ENCODE results near the gene SMYD3.
A peak's percentile ranks its signal among the peaks of the same experiment; 100 is the strongest.
"Not testable (repeated sequence)": the region's sequence is repeated elsewhere in the genome, so short reads cannot be mapped to it uniquely, and the experiment has no call there.

The SMYD3 gene

GRCh38 chr1:245802941-245803665 is 704.0 kb downstream of the SMYD3 start:
- no peak for DNase-seq (ENCODE audit: low spot score)

DNA sequence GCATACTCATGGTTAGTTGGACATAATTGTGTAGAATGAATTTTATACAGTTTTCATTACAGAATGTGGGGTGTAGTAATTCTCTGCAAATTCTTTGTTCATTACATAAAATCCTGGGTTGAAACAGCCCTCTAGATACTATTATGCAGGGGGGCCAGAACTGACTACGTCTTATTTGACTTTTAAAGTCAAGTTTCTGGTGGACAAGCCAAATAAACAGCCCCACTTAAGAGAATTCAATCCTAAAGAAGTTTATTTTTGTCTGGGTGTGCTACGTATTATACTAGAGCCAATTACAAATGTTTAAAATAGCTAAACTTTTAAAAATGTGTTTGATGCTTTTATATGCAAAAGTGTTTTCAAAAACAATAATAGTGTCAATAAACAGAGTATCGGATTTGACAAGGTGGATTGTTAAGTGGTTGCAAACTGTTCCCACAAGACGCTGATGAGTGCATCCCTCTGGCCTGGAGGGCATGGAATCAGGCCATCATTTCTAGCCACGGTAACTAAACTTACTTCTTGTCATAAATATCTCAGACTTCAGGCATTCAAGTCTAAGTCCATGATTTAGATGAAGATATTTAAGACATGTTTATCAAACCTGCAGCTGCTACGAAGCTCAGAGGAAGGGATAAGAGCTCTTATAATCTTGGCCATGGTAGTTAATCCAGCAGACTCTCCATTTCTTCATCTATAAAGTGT is 706.0 kb downstream of the SMYD3 start:
- no peak for DNase-seq (ENCODE audit: low spot score)

GRCh38 chr1:245798349-245798711 is 708.7 kb downstream of the SMYD3 start:
- DNase-seq (ENCODE audit: low spot score) = no peak

- DNase-seq (ENCODE audit: low spot score) = no peak
Measured at GRCh38 chr1:245797592-245798348, 709.3 kb downstream of the SMYD3 start.

GRCh38 chr1:245791410-245792312 is 715.4 kb downstream of the SMYD3 start:
- peak; percentile 21 for DNase-seq (ENCODE audit: low spot score)

DNA sequence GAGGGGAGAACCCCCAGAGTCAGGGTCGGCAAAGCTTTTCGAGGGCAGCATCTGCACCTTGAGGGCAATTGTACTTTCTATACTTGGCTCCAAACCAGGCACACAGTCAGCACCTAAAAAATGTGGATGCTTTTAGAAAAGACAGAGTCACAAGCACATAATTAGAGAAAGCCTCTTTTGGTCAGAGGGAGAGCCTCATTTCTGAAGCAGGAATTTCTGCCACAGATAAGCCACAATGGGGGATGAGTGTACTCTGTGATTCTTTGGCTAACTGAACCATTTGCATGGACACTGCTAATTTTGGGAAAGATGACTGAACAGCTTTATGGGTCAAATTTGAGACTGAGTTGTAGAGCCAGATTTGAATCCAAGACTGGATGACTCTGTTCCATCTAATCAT is 716.6 kb downstream of the SMYD3 start:
- peak; percentile 17 for DNase-seq (ENCODE audit: low spot score)

DNA sequence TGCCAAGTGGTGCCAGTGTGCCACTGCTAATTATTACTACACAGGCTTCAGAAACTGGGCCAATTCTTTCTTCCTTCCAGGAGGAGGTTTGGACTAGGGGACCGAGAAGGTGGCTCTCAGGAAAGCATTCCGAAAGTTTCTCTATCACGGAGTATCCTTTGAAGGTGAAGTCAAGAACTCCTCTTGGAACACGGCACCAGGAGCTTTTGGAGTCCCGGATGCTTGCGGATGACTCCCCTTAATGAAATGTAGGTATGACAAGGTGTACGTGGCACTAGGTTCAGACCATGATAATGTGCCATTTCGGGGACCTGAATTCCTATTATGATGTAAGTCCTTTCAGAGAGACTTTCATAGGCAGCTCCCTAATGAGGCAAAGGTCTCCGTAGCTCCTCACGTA is 718.2 kb downstream of the SMYD3 start:
- DNase-seq (ENCODE audit: low spot score) = no peak

DNA sequence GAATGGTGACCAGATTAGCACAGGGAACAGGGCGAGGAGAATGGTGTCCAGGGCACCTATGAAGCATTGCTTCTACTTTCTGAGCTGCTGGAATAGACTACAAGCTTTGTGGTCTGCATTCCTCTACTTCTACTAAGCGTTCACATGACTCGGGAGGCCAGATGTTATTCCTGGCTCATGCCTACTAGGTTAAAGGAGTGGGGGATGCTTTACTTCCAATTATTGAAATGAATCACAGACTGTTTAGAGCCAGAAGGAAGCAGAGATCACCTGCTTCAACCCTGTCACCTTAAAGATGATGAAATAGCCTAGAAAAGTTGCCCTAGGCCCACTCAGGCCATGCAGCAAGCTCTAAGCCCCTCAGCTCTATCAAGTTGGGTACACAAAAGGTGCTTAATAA is 718.8 kb downstream of the SMYD3 start:
- DNase-seq (ENCODE audit: low spot score) = peak; percentile 80

DNA sequence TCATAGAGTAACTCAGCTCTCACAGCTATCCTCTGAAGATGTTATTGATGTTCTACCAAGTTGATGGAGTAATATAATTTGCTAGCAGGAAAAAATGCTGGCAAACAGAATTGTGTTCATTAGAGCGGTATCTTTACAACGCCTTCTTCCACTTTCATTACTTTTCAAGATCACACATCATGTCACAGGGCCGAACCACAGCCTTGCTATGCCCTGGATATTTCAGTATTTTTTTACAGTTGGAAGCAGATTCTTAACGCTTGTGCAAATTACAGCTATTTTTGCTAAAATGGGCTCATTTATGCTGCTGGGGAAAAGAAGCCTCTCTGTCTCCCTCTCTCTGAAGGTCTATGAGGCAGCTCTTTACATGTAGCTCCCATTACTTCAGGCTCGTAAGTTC is 720.1 kb downstream of the SMYD3 start:
- DNase-seq (ENCODE audit: low spot score) = no peak

DNA sequence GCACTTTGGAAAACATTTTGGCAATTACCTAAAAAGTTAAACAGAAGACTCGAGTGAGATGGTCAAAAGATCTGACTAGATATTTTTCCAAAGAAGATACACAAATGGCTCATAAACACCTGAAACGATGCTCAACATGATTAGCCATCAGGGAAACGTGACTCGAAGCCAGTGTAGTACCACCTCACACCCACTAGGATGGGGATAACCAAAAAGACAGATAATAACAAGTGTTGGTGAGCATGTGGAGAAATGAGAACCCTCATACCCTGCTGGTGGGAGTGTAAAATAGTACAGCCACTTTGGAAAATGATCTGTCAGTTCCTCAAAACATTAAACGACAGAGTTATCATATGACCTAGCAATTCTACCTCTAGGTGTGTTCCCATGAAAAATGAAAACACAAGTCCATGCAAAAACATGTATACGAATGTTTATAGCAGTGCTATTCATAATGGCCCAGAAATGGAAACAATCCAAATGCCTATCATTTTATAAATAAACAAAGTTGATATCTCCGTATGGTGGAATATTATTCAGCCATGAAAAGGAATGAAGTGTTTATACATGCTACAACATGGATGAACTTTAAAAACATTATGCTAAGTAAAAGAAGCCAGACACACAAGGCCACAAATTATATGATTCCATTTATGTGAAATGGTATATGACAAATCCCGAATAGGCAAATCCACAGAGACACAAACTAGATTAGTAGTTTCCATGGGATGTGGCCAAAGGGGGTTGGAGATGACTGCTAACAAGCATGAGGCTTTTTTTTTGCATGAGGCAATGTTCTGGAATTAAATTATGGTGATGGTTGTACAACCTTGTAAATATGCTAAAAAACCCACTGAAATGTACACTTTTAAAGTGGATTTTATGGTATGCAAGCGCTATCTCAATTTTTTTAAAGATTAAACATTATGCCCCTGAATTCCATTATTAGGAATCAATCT is 727.0 kb downstream of the SMYD3 start:
- DNase-seq (ENCODE audit: low spot score) = no peak

DNA sequence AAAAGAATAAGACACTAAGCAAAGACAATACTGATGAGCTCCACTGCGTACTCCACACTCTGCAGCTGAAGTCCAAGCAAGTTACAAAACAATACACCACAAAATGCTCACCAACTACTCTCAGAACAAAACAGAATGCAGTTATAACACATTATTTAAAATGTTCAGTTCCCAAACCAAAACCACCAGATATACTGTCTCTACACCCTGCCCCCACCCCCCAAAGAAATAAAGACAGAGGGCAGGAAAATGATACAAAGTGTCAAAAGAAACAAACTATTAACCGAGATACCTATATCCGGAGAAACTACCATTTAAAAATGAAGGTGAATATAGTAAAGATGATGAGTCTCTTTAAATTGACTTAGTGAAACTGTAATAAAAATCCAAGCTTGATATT is 729.3 kb downstream of the SMYD3 start:
- no peak for DNase-seq (ENCODE audit: low spot score)

- no peak for DNase-seq (ENCODE audit: low spot score)
Measured at GRCh38 chr1:245776694-245777332, 730.3 kb downstream of the SMYD3 start.

- DNase-seq (ENCODE audit: low spot score) = no peak
Measured at GRCh38 chr1:245776139-245776538, 730.9 kb downstream of the SMYD3 start.

DNA sequence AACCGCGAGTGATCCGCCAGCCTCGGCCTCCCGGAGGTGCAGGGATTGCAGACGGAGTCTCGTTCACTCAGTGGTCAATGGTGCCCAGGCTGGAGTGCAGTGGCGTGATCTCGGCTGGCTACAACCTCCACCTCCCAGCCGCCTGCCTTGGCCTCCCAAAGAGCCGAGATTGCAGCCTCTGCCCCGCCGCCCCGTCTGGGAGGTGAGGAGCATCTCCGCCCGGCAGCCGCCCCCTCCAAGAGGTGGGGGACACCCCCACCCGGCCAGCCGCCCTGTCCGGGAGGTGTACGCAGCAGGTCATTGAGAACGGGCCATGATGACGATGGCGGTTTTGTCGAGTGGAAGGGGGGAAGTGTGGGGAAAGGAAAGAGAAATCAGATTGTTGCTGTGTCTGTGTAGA is 732.1 kb downstream of the SMYD3 start:
- DNase-seq (ENCODE audit: low spot score) = not testable (repeated sequence)

DNA sequence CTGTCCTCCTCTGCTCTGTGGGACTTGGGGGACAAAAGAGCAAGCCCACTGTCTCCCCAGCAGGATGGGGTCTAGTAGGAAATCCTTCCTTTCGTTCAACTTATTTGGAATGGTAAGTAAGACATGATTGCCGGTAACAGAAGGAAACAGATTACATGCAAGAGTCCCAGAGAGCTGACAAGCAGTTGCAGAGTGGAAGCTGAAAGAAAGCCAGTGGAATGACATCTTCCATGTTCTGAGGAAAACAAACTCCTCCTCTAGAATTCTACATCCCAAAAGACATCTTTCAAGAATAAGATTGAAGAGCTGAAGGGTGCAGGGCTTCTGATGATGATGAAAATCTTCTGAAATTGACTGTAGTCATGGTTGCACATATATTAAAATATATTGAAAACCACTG is 732.9 kb downstream of the SMYD3 start:
- no peak for DNase-seq (ENCODE audit: low spot score)

GRCh38 chr1:245773344-245773743 is 733.7 kb downstream of the SMYD3 start:
- DNase-seq (ENCODE audit: low spot score) = no peak

- DNase-seq (ENCODE audit: low spot score) = no peak
Measured at GRCh38 chr1:245772739-245773138, 734.3 kb downstream of the SMYD3 start.

DNA sequence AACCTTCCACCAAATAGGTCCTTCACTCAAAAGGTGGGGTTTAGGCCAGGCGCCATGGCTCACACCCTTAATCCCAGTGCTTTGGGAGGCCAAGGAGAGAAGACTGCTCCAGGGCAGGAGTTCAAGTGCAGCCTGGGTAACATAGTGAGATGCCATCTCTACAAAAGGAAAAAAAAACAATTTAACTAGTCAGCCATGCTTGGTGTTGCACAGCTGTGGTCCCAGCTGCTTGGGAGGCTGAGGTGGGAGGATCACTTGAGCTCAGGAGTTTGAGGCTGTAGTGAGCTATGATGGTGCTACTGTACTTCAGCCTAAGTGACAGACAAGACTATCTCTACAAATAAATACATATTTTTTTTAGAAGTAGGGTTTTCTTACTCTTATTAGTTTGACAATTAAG is 734.8 kb downstream of the SMYD3 start:
- no peak for DNase-seq (ENCODE audit: low spot score)

DNA sequence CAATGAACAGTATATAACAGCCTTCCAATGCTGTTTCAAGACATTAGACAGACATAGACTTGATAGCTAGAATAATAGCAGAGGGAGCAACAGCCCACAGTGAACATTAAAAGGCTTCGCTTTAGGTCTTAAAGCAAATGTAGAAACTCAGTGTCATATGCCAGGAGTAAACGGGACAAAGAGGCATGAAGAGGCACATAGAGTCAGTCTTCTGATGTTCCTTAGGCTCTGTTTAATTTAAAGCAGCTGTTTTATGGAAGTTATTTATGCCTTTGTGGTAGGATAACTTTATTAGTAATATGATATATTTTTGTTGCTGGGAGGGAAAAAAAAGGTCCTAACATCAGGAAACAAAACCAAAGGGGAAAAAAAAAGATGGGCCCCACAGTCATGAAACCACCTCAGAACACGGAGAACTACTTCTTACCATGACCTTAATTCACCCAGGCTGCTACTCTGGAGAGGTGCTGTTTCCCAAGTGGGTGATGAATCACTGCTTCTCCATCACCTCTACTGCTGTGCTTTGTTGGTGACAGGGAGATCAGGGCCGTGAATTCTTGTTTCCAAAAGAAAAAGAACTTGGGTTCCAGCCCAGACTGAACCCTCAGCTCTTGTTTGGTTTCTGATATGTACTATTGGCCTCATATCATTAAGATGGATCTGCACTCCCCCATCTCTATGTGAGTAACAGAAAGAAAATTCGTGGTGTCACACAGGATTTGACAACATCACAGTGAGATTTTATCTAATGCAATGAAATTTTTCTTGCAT is 735.4 kb downstream of the SMYD3 start:
- peak; percentile 55 for DNase-seq (ENCODE audit: low spot score)

- DNase-seq (ENCODE audit: low spot score) = no peak
Measured at GRCh38 chr1:245770156-245770555, 736.9 kb downstream of the SMYD3 start.
